ENCODE data around the gene CSNK2A3.
"Not testable (repeated sequence)": the region's sequence is repeated elsewhere in the genome, so short reads cannot be mapped to it uniquely, and the experiment has no call there.

Gene CSNK2A3

GRCh38 chr11:11352878-11353277 is at the start of gene CSNK2A3:
Gene CSNK2A3 (minus strand): TSS chr11:11353250. CDS start chr11:11353119, 131 bp downstream.
- not testable (repeated sequence) for DNase-seq (ENCODE audit: low spot score)

- no peak for DNase-seq (ENCODE audit: low spot score)
Measured at GRCh38 chr11:11401960-11402535, 49.0 kb upstream of the CSNK2A3 start.

GRCh38 chr11:11400635-11401232 is 47.7 kb upstream of the CSNK2A3 start:
- no peak for DNase-seq (ENCODE audit: low spot score)

- DNase-seq (ENCODE audit: low spot score) = no peak
Measured at GRCh38 chr11:11400121-11400520, 47.1 kb upstream of the CSNK2A3 start.

GRCh38 chr11:11397781-11398180 is 44.7 kb upstream of the CSNK2A3 start:
- no peak for DNase-seq (ENCODE audit: low spot score)

GRCh38 chr11:11397036-11397415 is 44.0 kb upstream of the CSNK2A3 start:
- DNase-seq (ENCODE audit: low spot score) = no peak

- no peak for DNase-seq (ENCODE audit: low spot score)
Measured at GRCh38 chr11:11396301-11397035, 43.4 kb upstream of the CSNK2A3 start.

- no peak for DNase-seq (ENCODE audit: low spot score)
Measured at GRCh38 chr11:11395126-11395525, 42.1 kb upstream of the CSNK2A3 start.

- DNase-seq (ENCODE audit: low spot score) = no peak
Measured at GRCh38 chr11:11394241-11394640, 41.2 kb upstream of the CSNK2A3 start.

- no peak for DNase-seq (ENCODE audit: low spot score)
Measured at GRCh38 chr11:11391796-11392463, 38.9 kb upstream of the CSNK2A3 start.

- DNase-seq (ENCODE audit: low spot score) = no peak
Measured at GRCh38 chr11:11391169-11391568, 38.1 kb upstream of the CSNK2A3 start.

GRCh38 chr11:11390068-11390771 is 37.2 kb upstream of the CSNK2A3 start:
- no peak for DNase-seq (ENCODE audit: low spot score)

- no peak for DNase-seq (ENCODE audit: low spot score)
Measured at GRCh38 chr11:11389238-11389637, 36.2 kb upstream of the CSNK2A3 start.

- no peak for DNase-seq (ENCODE audit: low spot score)
Measured at GRCh38 chr11:11387622-11388305, 34.7 kb upstream of the CSNK2A3 start.

GRCh38 chr11:11387207-11387606 is 34.2 kb upstream of the CSNK2A3 start:
- DNase-seq (ENCODE audit: low spot score) = no peak

- DNase-seq (ENCODE audit: low spot score) = no peak
Measured at GRCh38 chr11:11384829-11385228, 31.8 kb upstream of the CSNK2A3 start.

GRCh38 chr11:11383995-11384394 is 30.9 kb upstream of the CSNK2A3 start:
- no peak for DNase-seq (ENCODE audit: low spot score)

- DNase-seq (ENCODE audit: low spot score) = no peak
Measured at GRCh38 chr11:11382858-11383532, 29.9 kb upstream of the CSNK2A3 start.

- DNase-seq (ENCODE audit: low spot score) = no peak
Measured at GRCh38 chr11:11381471-11382105, 28.5 kb upstream of the CSNK2A3 start.

- no peak for DNase-seq (ENCODE audit: low spot score)
Measured at GRCh38 chr11:11380883-11381282, 27.8 kb upstream of the CSNK2A3 start.

- DNase-seq (ENCODE audit: low spot score) = no peak
Measured at GRCh38 chr11:11380340-11380739, 27.3 kb upstream of the CSNK2A3 start.
